Adrenal gland (tissue), 5 donors: ENCODE results near the gene MADD.

Experiments used
- POLR2A ChIP-seq, 2 donors: fragments of 450-650 bp; IDR thresholded peaks; one replicate each; pipeline ENCODE4 v1.6.1; 2017; ENCODE audit warnings: antibody characterized with exemption in 2 of 2, mild to moderate bottlenecking in 2 of 2, moderate library complexity in 1 of 2
- TF ChIP-seq, protein P1 (sequence below), 6 experiments: fragments of 450-650 bp in 4 of 6; fragments of 200-600 bp in 2 of 6; sonication (generic) in 1 of 6; IDR thresholded peaks; 1 replicate in 5 of 6; 2 replicates in 1 of 6; pipeline versions ENCODE4 v1.5.1 to v1.8.0; 2016 to 2021; ENCODE audit warnings: antibody characterized with exemption in 6 of 6, mild to moderate bottlenecking in 2 of 6, moderate library complexity in 1 of 6
- donor health status: DM: no; HTN: no; CAD: no.

DNA sequence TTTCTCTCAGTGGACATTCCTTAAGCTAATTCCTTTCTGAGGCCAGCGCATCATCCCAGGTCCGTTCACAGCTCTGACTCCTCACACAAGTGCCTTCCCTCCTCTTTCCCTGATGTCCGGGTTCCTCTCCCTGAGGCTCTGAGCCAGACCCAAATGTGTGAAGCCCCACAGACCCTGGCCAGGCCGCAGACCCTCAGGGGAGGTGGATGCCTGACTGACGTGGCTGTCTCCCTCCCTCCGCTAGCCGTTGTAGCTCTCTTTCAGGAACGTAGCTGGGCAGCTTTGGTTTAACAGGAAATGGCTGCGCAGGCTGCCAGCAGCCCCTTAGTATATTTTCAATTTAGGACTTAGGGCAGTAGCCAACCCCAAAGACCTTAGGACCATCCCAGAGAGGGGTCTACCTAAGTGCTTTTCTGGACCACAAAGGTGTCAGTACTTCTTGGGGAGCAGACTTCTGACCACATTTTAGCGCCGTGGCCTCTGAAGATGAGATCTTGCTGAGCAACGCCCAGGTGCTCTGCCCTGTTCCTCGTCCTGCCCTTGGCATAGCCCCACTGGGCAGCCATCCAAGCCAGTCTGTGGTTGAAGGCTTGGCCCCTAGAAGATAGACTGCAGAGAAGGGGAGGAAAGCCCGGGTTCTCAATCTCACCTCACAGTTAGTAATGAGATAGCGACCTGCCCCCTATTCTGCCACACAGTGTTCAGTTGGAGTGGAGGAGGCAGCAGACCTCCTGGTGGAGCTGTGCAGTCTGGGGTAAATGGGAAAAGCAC is 55.5 kb downstream of the MADD start:
- TF ChIP-seq POLR2A (IDR thresholded peaks at IDR 0.05), result no peak
- TF ChIP-seq, protein P1, sequence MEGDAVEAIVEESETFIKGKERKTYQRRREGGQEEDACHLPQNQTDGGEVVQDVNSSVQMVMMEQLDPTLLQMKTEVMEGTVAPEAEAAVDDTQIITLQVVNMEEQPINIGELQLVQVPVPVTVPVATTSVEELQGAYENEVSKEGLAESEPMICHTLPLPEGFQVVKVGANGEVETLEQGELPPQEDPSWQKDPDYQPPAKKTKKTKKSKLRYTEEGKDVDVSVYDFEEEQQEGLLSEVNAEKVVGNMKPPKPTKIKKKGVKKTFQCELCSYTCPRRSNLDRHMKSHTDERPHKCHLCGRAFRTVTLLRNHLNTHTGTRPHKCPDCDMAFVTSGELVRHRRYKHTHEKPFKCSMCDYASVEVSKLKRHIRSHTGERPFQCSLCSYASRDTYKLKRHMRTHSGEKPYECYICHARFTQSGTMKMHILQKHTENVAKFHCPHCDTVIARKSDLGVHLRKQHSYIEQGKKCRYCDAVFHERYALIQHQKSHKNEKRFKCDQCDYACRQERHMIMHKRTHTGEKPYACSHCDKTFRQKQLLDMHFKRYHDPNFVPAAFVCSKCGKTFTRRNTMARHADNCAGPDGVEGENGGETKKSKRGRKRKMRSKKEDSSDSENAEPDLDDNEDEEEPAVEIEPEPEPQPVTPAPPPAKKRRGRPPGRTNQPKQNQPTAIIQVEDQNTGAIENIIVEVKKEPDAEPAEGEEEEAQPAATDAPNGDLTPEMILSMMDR (IDR thresholded peaks at IDR 0.05), result no peak
